BJ (cell line): ENCODE data around the gene TMEM151B. TPM values are rescaled to one million over a fixed set of nuclear protein-coding genes. Genes with fewer than 3 reads are reported as not detected.

Experiments used
- CTCF ChIA-PET: fragments of 350-600 bp; formaldehyde crosslinking; extraction: SDS; loops from one replicate; lab custom pipeline; 2021; ENCODE audit warnings: antibody characterized with exemption, inconsistent platforms; lab: Yijun Ruan, JAX
- POLR2A ChIA-PET: fragments of 300-600 bp; sonication (Branson Sonifier 250); formaldehyde crosslinking; extraction: SDS; loops from one replicate; lab custom pipeline; 2021; ENCODE audit warnings: antibody characterized with exemption; lab: Charles Lee
- DNase-seq: peaks from one replicate; pipeline ENCODE4 v3.0.0-alpha.2; 2011; ENCODE audit warnings: low read depth
- H3K27me3 ChIP-seq: 2 replicates; pipeline ENCODE4 v1.6.0; 2011; ENCODE audit warnings: low read length; ENCODE audit not compliant: control insufficient read depth, insufficient read depth
- H3K36me3 ChIP-seq: 2 replicates; pipeline ENCODE4 v1.5.1; 2011; ENCODE audit warnings: low read length; ENCODE audit not compliant: control insufficient read depth, insufficient read depth
- H3K4me3 ChIP-seq: 2 replicates; pipeline ENCODE4 v1.5.1; 2011; ENCODE audit warnings: low read depth, mild to moderate bottlenecking, control low read depth, low read length
- polyA plus RNA-seq: library from polyadenylated mRNA; depleted of rRNA; stranded (reverse); fragments of >200 nt; gene quantifications from 2 replicates; pipeline ENCODE4 v1.2.3, GENCODE V29; 2011
- TF ChIP-seq, protein P1 (sequence below): IDR thresholded peaks from 2 replicates; pipeline ENCODE4 v1.5.1; 2011; ENCODE audit warnings: low read depth, mild to moderate bottlenecking, control low read depth, inconsistent platforms, low read length, moderate library complexity; ENCODE audit not compliant: insufficient read depth

Gene TMEM151B
- polyA plus RNA-seq, 1 experiment = not detected

DNA sequence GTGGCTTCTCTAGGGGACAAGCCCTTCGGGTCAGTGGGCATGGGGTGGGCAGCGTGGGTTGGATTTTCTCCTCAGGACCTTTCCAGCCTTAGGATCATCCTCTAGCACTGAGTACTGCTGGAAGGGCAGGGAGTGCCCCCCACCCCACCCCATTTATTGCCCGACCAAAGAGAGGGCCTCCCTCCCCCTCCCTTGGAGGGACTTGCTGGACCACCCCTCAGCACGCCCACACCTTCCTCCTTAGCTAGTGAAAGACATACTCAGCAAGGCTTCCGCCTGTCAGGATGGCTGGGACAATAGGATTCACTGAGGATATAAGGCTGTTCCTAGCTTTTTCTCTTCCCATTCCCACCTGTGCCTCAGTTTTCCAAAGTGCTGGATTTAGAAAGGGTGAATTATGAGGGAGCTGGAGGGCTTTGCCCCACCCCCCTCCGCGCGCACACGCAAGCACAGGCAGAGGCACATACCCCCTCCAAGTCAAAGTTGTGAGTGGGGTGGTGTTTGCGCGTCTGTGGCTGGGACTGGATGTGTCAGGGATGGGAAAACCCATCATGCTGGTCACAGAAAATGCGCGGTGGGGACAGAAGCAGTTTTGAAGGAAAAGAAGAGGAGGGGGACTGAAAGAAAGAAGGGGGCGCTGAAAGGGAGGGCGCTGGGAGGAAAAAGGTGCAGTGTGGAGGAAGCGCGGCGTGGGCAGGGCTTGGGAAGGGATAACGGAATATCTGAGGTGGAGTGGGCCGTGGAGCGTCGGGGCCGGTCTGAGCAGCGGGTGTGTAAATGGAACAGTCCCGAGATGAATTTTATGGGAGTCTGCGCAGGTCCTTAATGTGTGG lies 47.5 kb upstream of the TMEM151B start:
- ChIA-PET POLR2A (no interaction called here), CTCF (interaction anchor here (0.7 to 6.8 kb wide), 8 partner anchors 13 to 87 kb away, joined by 3 to 89 read pairs (median 4); no protein-coding TSS in a partner anchor)
- TF ChIP-seq, protein P1, sequence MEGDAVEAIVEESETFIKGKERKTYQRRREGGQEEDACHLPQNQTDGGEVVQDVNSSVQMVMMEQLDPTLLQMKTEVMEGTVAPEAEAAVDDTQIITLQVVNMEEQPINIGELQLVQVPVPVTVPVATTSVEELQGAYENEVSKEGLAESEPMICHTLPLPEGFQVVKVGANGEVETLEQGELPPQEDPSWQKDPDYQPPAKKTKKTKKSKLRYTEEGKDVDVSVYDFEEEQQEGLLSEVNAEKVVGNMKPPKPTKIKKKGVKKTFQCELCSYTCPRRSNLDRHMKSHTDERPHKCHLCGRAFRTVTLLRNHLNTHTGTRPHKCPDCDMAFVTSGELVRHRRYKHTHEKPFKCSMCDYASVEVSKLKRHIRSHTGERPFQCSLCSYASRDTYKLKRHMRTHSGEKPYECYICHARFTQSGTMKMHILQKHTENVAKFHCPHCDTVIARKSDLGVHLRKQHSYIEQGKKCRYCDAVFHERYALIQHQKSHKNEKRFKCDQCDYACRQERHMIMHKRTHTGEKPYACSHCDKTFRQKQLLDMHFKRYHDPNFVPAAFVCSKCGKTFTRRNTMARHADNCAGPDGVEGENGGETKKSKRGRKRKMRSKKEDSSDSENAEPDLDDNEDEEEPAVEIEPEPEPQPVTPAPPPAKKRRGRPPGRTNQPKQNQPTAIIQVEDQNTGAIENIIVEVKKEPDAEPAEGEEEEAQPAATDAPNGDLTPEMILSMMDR = no peak
- peaks cover 1% of the 10 kb centered on the region; the same call in 1 of the 2 replicates for H3K27me3 ChIP-seq
- no peaks in the 10 kb centered on the region for H3K36me3 ChIP-seq
- DNase-seq = no peak
- H3K4me3 ChIP-seq = peak overlapping the region; percentile 56

DNA sequence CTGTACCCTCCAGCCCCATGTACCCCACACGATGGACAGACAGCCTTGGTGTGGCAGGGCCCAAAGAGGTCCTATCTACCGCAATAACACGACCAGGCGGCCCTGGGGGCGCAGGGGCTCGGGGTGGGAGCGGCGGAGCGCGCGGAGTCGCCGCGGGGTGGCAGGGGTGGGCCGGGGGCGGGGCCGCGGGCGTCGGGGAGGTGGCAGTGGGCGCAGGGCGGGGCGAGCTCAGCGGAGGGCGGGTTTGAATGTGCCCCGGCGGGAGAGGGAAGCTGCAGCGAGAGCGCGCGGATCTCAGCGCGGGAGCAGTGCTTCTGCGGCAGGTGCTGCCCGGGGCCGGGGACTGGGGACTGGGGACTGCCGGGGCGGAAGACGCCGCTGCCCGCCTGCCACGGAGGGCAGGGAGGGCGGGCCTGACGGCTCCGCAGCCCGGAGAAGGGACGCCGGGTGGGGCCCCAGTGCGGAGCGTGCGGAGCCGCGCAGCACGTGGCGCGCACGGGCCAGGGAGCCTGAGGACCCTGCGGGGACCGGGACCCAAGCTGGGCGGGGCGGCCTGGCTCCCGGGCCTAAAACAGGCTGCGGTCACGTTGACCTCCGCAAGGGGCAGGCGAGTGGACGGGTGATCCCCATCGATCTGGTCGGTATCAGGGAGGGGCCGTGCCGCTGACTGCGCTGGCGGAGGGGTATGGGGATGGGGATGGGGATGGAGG lies 46.8 kb upstream of the TMEM151B start, which contains the start of gene SLC29A1:
SLC29A1 (plus strand) TSS at position 277 of the 710 bp plus-strand sequence. CDS start 3,719 bp downstream, outside the sequence.
- CTCF ChIA-PET = interaction anchor here (1.0 to 6.8 kb wide), 6 partner anchors 12 to 86 kb away, joined by 3 to 89 read pairs (median 4); no protein-coding TSS in a partner anchor
- peak within 1 kb of the TSS; percentile 56 for H3K4me3 ChIP-seq
- H3K36me3 ChIP-seq = no peaks in the 10 kb centered on the region
- TF ChIP-seq, protein P1 = 0 out of 2 replicates have a peak, but pooled peaks have one; percentile 26
- DNase-seq = no peak
- no peaks in the 10 kb centered on the region for H3K27me3 ChIP-seq
- POLR2A ChIA-PET = interaction anchor here (1.0 kb wide), 1 partner anchor 24 kb away, joined by 3 read pairs; no protein-coding TSS in a partner anchor

DNA sequence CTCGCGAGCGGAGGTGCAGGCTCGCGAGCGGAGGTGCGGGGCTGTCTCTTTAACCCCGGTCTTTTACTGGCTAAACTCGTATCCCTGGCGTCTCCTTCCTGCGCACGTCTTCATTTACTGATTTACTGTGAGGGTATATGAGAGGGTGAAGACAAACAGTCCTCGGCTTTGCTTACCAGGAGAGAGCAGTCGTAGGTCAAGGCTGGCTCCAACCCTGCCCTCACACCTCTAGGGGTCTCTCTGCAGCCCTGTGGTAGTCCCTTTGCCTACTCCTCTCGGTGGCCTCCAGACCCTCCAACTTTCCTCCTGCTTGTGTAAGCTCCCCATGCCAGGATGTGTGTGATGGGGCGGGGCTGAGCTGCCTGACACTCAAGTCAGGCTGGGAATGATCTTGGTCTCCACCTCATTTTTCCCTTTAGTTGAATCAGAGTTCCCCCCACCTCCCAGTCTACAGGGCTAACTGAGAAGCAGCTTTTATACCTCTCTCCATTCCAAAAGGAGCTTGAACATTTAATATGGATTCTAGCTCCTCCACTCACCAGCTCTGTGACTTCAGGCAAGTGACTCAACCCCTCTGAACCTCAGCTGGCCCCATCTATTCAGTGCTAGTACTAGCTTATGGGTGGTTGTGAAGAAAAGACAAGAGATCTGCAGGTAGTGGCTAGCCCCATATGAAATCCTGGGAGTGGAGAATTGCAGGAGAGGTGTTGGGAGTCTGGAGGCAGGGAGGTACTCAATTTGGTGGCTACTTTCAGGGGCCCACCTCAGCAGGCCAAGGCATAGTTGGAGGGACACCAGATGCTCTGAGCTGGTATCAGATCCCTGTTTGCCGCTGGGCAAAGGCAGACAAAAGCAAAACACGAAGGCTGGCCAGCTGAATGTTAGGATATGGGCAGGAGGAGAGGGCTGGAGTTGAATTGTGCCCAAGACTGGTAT lies 46.0 kb upstream of the TMEM151B start:
- Histone ChIP-seq H3K36me3 (no peaks in the 10 kb centered on the region), H3K4me3 (peak overlapping the region; percentile 56), H3K27me3 (no peaks in the 10 kb centered on the region)
- ChIA-PET POLR2A (interaction anchor here (1.0 kb wide), 1 partner anchor 23 kb away, joined by 3 read pairs; no protein-coding TSS in a partner anchor), CTCF (interaction anchor here (0.8 to 6.8 kb wide), 6 partner anchors 11 to 114 kb away, joined by 3 to 89 read pairs (median 4); no protein-coding TSS in a partner anchor)
- DNase-seq = no peak
- TF ChIP-seq, protein P1 = no peak

DNA sequence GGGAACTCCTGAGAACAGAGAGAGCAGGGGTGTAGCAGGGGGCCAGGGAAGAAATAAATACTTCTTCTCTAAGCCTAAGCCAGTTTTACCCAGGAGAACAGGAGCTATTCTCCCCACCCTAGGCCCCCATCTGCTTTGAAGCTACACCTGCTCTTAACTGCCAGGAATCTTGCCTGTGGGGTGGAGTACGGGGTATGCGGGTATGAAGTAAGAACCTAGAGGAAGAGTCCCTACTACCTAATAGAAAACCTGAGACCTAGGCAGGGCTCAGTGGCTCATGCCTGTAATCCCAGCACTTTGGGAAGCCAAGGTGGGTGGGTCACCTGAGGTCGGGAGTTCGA lies 45.3 kb upstream of the TMEM151B start:
- H3K36me3 ChIP-seq = no peaks in the 10 kb centered on the region
- no peak overlapping the region for H3K4me3 ChIP-seq
- TF ChIP-seq, protein P1 = no peak
- POLR2A ChIA-PET = no interaction called here
- H3K27me3 ChIP-seq = no peaks in the 10 kb centered on the region
- DNase-seq = no peak
- CTCF ChIA-PET = interaction anchor here (0.8 to 6.8 kb wide), 3 partner anchors 10 to 114 kb away, joined by 3 to 89 read pairs (median 10); no protein-coding TSS in a partner anchor
